GM19467 (cell line): Measurements from ENCODE around the gene RNF25.

Experiments
- ATAC-seq: cut with Tn5 transposase; IDR thresholded peaks from one replicate; pipeline ENCODE4 v1.9.1; 2021; ENCODE audit warnings: mild to moderate bottlenecking, moderate library complexity; ENCODE audit not compliant: unreplicated experiment

The RNF25 gene, protein sequence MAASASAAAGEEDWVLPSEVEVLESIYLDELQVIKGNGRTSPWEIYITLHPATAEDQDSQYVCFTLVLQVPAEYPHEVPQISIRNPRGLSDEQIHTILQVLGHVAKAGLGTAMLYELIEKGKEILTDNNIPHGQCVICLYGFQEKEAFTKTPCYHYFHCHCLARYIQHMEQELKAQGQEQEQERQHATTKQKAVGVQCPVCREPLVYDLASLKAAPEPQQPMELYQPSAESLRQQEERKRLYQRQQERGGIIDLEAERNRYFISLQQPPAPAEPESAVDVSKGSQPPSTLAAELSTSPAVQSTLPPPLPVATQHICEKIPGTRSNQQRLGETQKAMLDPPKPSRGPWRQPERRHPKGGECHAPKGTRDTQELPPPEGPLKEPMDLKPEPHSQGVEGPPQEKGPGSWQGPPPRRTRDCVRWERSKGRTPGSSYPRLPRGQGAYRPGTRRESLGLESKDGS

DNA sequence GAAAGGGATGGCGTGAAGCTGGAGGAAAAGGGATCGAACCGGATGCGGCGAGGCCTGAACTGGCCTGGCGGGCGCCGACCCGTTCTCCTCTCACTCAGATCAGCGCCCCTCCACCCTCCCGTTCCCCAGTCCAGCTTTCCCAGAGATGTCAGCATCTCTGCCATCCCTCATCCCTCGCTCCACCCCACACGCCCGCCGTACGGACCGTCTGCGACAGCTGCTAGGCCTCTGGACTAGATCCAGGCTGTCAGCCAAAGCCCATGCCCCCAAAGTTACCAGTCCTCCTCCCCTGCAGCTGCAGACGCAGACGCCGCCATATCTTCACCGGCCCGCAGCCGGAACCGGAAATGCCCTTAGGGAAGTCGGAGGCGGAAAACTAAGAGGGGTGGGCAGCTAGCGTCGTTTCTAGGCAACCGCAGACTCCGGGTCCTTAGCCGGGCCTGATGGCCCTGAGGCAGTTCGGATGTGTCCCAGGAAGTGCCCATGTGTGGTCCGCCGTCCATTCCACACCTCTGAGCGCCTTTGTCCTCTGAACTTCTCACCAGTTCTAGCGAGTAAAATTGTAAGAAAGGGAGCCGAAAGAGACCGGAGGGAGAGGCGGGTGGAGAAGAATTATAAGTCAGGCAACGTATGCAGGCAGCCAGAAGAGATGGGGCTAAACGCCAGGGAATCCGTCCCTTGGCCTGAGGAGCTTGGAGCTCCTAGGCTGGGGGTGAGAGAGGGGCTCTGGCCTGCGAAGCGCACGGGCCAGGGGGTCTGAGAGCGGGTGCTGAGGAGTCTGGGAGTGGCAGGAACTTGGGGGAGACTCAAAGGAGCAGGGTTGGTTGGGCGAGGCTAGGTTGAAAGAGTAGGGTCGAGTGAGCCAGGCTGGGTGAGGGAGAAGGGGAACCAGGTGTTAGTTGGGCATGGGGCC, at the start of gene RNF25, which contains the start of gene STK36:
Gene RNF25 (minus strand): TSS at position 349 of the 913 bp plus-strand sequence. CDS start 32 bp downstream, at position 317.
Gene STK36 (plus strand): TSS at position 433 of the 913 bp plus-strand sequence. CDS start 744 bp downstream, outside the sequence.
- ATAC-seq, result peak; percentile 94

DNA sequence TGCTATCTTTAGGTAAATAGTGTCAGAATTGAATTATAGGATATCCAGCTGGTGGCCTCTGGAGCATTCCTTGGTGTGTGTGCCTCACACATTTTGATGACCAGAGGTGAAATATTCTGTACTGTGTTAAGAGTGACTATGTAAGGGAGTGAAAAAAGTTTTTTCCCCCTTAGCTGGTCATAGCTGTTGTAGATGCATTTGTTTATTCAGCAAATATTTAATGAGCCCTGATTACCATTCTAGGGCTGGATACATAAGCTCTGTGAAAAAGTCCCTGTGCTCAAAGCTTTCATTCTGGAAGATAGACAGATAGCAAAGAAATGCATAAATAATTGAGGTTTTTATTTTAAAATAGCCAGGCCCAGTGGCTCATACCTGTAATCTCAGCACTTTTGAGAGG, 49.7 kb upstream of the RNF25 start:
- no peak for ATAC-seq

DNA sequence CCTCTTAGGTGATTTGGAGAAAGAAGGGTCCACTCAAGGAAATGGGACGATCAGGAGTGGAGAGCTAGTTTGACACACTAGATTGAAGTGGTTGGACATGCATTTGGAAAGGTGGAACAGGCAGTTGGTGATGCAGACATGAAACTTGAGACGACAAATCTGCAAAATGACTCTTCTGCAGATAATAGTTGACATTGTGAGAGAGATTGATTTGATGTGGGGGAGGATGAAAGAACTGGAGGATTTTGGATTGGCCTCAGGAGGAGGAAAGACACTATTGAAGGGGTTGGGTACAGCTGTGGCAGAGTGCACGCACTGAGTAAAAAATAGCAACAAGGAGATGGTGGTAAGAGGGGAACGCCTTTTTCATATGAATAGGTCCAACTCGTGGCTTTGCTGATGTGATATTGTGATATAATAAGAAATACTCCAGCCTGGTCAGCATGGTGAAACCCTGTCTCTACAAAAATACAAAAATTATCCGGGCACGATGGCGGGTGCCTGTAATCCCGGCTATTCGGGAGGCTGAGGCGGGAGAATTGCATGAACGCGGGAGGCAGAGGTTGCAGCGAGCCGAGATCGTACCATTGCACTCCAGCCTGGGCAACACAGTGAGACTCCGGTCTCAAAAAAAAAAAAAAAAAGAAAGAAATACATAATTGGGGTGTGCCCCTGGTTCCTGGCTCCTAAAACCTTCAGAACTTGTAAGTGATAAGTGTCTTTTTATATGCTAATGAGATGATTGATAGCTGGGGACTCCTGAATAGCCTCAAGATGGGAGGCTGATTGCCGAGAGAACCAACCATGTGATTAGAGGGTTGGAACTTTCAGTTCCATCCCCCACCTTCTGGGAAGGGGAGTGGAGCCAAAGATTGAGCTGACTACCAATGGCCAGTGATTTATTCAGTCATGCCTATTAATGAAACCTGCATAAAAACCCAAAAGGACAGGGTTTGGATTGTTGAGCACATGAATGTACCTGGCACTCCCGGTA, 48.5 kb upstream of the RNF25 start:
- ATAC-seq, result no peak

DNA sequence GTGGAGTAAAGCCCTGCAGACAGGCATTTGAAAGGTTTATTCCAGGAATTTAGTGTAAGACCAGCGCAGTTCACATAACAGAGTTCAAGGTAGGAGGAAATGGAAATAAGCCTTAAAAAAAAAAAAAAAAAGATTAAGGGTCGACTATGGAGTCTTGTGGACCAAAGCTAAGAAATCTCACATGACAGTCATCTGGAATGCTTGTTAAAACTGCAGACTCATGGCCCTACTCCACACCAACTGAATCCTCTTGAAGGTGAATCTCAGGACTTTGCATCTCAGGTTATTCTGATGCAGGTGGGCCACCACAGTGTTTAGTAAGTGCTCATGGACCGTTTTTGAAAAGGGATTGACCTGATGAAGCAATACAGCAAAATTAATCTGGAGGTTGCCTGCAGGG, 47.7 kb upstream of the RNF25 start:
- no peak for ATAC-seq

DNA sequence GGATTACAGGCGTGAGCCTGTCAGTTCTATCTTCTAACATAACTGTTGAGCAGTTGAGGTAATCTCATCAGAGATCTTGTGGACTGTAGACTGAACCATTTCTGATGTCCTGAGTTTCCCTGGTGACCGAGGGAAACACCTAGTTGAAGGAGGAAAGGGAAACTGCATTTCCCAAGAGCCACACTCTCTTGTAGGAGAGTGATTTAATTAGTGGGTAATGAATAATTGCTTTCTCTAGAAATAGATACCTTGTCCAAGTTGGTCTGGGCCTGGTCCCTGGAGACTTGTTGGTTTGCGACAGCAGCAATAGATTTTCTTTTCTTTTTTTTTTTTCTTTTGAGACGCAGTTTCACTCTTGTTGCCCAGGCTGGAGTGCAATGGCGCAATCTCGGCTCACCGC, 46.3 kb upstream of the RNF25 start:
- no peak for ATAC-seq

DNA sequence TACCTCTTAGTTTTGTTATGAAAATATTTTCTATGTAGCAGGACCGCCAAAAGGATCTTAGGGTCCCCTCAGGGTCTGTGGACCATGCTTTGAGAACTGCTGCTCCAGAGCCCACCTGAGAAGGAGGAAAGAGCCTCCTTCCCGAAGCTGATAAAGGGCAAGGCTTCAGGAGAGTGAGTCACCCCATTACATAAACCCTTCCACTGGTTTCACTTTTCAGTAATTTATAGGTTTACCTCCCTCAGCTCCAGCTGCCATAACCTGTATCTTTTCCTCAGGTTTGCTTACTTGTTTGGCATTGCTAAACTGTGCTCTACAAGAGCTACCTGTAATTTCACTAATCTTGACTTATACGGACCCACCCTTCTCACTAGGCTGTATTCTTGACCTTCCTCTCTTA, 45.5 kb upstream of the RNF25 start:
- no peak for ATAC-seq

DNA sequence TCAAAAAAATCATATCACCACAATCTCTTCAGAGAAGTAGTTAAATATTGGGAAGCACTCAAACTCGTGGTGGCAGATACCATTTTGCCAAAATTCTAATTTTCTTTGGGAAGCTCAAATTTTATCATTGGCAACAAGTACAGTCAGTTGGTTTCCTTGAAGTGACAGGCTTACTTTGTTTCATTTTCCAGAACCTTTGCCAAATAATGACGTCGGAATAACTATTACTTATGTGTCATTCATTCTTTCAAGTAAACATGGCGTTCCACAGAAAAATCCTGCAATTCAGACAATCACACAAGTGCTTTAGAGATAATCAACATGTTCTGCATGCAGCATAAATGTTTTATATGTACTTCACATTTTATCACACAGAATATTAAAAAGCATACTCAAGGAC, 44.3 kb upstream of the RNF25 start:
- ATAC-seq, result no peak

DNA sequence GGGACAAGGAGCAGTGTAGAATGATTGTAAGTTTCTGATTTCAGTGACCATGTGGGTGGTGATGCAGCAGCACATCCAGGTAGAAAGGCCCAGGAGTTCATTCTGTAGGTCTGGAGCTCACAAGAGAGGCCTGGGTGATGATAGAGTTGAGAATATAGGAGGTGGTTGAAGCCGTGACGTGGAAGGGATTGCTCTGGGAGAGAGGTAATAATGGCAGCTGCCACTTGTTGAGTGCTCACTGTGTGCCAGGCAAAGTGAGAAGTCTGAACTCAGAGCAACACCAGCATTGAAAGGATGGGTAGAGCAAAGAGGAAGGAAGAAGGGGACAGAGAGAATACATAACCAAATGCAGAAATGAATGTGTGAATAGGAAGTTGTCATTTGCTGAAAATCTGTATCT, 42.1 kb upstream of the RNF25 start:
- no peak for ATAC-seq

DNA sequence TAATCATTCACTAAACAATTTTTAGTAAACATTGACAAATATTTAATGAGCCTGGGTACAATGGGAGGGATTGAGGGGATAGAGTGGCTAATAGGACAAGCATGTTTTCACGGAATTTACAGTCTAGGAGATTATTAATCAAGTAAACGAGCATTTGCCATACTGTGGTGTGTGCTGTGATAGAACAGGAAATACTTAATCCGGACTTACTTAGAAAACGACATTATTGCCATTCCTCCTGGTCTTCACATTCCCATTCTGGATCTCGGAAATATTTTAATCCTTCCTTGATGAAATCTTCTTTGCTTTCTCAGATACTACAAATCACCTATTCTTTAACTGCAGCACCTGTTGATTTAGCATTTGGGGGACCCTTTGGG, 39.7 kb upstream of the RNF25 start:
- ATAC-seq, result no peak

DNA sequence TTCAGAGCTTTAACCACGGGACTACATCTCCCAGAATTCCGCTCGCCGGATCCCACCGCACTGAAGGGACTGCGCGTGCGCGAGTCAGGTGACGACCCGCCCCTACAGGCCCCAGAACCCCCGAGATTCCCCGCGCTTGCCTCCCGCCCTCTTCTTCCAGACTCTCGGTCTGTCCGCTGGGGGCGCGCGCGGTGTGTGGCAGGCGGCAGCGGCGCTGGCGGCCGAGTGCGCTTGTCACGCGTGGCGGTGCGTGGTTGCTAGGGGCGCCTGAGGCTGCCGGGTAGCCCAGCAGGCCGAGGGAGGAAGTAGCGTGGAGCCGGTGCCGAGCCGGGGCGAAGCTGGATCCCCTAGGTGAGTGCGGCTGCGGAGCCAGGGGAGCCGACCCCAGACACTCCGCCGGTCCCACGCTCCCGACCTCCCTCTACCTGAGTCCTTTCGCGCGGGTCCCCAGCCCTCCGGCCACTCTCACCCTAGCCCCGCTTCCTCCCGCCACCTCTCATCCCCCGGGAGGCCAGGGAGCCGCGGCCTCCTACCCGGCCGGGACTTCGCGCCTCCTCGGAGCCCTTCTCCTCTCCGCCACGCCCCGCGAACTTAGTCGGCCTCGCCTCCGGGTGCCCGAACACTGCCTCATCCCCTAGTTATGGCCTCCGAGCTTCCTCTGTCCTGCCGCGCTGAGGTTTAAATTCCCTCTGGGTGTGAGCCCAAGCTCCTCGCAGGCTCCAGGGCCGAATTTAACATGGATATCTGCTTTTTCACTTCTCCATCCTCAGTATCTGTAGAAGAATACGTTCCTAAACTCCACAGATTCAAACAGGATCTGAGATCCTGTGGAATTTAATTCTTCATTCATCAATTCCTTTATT, 39.1 kb upstream of the RNF25 start, which contains the start of gene TTLL4:
Gene TTLL4 (plus strand): TSS at position 149 of the 863 bp plus-strand sequence. CDS start 26,842 bp downstream, outside the sequence.
- ATAC-seq, result peak; percentile 87

DNA sequence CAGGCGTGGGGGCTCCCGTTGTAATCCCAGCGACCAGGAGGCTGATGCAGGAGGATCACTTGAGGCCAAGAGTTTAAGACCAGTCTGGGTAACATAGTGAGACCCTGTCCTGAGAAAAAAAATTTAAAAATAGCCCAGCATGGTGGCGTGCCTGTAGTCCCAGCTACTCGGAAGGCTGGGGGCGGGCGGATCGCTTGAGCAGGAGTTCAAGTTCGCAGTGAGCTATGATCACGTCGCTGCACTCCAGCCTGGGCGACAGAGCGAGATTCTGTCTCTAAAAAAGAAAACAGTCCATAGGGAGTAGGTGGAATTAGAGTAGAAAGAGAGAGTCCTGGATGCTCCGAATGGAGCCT, 38.5 kb upstream of the RNF25 start:
- ATAC-seq, result no peak

DNA sequence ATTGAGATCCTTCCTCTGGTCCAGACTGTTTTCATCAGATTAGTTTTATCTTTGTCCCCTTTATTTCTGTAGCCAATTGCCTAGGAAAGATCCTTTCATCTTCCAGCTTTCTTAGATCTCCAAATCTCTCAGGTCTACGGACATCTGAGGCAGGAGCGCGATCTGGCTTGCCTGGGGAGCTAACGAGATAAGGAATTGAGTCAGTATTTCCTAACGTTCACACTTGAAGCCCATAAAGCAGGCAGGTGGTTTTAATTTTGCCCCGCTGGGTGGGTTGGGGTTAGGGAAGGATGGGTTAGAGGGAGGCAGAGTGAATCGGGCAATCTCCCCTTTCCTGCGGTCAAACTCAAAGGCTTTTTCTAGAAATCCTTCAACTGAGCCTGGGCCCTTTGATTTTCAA, 38.1 kb upstream of the RNF25 start:
- ATAC-seq, result no peak

DNA sequence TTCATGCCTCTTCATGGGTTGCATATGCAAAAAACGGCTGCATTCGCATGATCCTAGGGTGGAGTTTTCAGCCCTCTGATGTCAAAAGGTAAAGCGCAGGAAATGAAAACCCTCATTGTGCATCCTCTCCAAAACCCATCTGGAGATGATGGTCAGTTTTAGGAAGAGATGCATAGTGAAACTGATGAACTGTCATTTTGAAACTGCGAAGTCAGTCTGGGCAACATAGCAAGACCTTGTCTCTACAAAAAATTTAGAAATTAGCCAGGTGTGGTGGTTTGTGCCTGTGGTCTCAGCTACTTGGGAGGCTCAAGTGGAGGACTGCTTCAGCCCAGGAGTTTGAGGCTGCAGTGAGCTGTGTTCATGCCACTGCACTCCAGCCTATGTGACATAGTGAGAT, 36.3 kb upstream of the RNF25 start:
- ATAC-seq, result no peak

DNA sequence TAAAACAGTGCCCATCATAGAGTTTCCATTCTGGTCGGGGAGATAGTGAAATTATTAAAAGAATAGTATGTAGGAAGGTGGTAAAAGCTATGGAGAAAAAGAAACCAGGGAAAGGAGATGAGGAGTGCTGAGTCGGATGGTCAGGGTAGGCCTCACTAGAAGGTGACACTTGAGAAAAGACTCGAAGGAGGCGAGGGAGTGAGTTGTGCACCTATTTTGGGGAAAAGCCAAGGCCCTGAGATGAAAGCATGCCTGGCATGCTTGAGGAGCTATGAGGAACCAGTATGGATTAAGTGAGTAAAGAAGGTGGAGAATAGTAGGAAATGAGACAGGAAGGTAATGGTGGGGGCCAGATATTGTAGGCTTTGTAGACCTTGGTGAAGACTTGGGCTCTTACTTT, 31.5 kb upstream of the RNF25 start:
- no peak for ATAC-seq

DNA sequence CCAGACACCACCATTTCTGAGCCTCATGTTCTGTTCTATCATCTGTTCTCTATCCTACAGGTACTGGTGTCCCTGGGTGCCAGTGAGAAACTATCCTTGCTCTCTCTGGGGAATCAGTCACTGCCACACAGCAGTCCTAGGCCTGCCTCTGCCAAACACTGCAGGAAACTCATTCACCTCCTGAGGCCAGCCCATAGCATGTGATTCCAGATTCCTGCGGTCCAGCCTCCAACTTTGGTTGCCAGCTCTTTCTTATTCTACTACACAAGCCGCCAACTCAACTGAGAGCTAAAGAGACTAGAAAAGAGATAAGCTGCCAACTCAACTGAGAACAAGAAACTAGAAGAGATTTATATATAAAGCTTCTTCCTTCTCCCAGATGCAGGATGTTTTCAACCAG, 30.0 kb upstream of the RNF25 start:
- no peak for ATAC-seq

DNA sequence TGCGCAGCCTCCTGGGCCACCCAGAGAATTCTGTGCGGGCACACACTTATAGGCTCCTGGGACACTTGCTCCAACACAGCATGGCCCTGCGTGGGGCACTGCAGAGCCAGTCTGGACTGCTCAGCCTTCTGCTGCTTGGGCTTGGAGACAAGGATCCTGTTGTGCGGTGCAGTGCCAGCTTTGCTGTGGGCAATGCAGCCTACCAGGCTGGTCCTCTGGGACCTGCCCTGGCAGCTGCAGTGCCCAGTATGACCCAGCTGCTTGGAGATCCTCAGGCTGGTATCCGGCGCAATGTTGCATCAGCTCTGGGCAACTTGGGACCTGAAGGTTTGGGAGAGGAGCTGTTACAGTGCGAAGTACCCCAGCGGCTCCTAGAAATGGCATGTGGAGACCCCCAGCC, 27.1 kb upstream of the RNF25 start:
- no peak for ATAC-seq

DNA sequence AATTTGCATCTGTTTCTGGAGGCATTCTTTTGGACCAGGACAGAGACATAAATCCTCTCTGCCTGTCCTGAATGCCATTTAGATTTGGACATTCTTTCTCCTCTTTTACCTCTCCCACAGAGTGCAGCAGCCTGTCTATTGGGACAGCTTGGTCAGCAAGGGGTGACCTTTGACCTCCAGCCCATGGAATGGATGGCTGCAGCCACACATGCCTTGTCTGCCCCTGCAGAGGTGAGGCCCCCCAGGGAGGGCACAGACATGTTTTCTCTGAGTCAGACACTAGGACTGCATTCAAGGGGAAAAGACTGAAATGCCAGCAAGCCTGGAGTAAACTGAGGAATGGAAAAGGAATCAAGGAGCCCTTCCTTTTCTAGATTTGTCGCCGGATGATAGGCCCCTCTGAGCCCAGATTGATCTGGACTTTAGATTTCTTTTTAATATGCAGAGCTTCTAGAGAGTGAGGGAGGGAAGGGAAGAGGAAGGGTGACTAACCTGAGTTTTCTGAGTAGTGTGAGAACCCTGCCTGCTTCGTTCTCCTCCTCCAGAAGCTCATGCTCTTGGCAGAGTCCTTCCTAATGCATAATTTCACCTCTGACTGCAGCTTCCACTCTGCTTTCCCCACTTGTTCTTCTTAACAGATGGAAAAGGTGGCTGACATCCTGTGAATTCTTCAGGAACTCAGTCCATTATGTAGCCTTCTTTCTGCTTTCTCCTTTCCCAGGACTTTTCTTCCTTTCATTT, 22.8 kb upstream of the RNF25 start:
- no peak for ATAC-seq

DNA sequence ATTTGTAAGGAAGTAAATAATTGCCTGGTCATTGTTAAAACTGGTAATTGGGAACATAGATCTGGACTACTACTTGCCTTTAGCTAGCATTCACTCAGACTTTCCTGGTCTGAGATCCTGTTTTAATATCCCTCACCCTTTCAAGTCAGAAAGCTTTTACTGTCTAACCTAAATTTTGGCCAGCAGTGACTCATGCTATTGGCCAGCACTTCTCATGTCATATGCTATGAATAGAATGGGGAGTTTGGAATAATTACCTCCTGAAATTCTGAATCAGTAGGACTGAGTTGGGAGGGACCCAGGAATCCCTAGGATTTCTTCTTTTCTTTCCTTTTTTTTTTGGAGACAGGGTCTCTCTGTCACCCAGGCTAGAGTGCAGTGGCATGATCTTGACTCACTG, 19.4 kb upstream of the RNF25 start:
- no peak for ATAC-seq
